Chondrocyte (in vitro differentiated cells): ENCODE measurements around the gene ZNRF2. TPM values are rescaled to one million over a fixed set of nuclear protein-coding genes. Genes with fewer than 3 reads are reported as not detected.

Source experiments
- DNase-seq: peaks from one replicate; pipeline ENCODE4 v3.0.0; 2021; ENCODE audit warnings: mixed read lengths, low spot score
- H3K27ac Mint-ChIP-seq: one replicate; pipeline ENCODE4 v1.8.0; 2021; ENCODE audit warnings: mild to moderate bottlenecking, moderate library complexity, mixed read lengths; ENCODE audit not compliant: unreplicated experiment
- H3K27me3 Mint-ChIP-seq: 2 replicates; pipeline ENCODE4 v1.8.0; 2021; ENCODE audit warnings: low read depth, mixed read lengths
- H3K36me3 Mint-ChIP-seq: 2 replicates; pipeline ENCODE4 v1.8.0; 2021; ENCODE audit warnings: low read depth, mixed read lengths
- H3K4me1 Mint-ChIP-seq: 2 replicates; pipeline ENCODE4 v1.8.0; 2021; ENCODE audit warnings: low read depth, mild to moderate bottlenecking, mixed read lengths
- H3K4me3 Mint-ChIP-seq: one replicate; pipeline ENCODE4 v1.8.0; 2021; ENCODE audit warnings: mild to moderate bottlenecking, moderate library complexity, mixed read lengths; ENCODE audit not compliant: unreplicated experiment
- H3K9me3 Mint-ChIP-seq: 2 replicates; pipeline ENCODE4 v1.8.0; 2021; ENCODE audit warnings: low read depth, mixed read lengths
- total RNA-seq: library from RNA; stranded (reverse); gene quantifications from 3 replicates; pipeline ENCODE4 v1.2.1, GENCODE V29; 2021
- TF ChIP-seq, protein P1 (sequence below): fragments of 200-600 bp; sonication (generic); IDR thresholded peaks from 2 replicates; pipeline ENCODE4 v1.5.0; 2021; ENCODE audit warnings: antibody characterized with exemption, mild to moderate bottlenecking, moderate library complexity

ZNRF2 gene
- total RNA-seq, 1 donor from 2014 or later = 5.3 TPM

GRCh38 chr7:30364773-30365172 is 80.4 kb downstream of the ZNRF2 start:
- DNase-seq = no peak
- no peak overlapping the region for H3K27ac Mint-ChIP-seq
- H3K4me3 Mint-ChIP-seq = no peak overlapping the region
- no peaks in the 10 kb centered on the region for H3K9me3 Mint-ChIP-seq
- H3K27me3 Mint-ChIP-seq = no peaks in the 10 kb centered on the region
- peaks cover 17% of the 10 kb centered on the region for H3K4me1 Mint-ChIP-seq
- TF ChIP-seq, protein P1, sequence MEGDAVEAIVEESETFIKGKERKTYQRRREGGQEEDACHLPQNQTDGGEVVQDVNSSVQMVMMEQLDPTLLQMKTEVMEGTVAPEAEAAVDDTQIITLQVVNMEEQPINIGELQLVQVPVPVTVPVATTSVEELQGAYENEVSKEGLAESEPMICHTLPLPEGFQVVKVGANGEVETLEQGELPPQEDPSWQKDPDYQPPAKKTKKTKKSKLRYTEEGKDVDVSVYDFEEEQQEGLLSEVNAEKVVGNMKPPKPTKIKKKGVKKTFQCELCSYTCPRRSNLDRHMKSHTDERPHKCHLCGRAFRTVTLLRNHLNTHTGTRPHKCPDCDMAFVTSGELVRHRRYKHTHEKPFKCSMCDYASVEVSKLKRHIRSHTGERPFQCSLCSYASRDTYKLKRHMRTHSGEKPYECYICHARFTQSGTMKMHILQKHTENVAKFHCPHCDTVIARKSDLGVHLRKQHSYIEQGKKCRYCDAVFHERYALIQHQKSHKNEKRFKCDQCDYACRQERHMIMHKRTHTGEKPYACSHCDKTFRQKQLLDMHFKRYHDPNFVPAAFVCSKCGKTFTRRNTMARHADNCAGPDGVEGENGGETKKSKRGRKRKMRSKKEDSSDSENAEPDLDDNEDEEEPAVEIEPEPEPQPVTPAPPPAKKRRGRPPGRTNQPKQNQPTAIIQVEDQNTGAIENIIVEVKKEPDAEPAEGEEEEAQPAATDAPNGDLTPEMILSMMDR = no peak
- no peaks in the 10 kb centered on the region for H3K36me3 Mint-ChIP-seq

DNA sequence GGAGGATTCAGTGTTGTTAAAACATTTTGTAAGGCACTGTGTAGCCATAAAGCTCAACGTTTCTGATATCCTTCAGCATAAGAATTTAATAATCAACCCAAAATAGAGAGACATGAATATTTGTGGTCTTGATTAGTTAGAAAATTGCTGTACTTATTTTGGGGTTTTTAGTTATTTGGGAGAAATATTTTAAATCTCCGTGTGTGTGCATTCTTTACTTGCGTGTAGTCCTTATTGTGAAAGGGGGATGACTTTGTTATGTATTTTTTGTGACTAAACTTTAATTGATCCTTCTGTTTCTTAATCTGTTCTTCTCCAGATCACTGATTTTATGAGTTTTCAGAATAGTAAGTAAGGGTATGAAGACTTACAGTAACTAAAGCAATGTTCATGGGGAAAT is 81.2 kb downstream of the ZNRF2 start:
- TF ChIP-seq, protein P1 = no peak
- H3K27me3 Mint-ChIP-seq = no peaks in the 10 kb centered on the region
- H3K27ac Mint-ChIP-seq = no peak overlapping the region
- DNase-seq = no peak
- H3K4me1 Mint-ChIP-seq = peaks cover 22% of the 10 kb centered on the region
- no peaks in the 10 kb centered on the region for H3K36me3 Mint-ChIP-seq
- no peak overlapping the region for H3K4me3 Mint-ChIP-seq
- H3K9me3 Mint-ChIP-seq = no peaks in the 10 kb centered on the region

DNA sequence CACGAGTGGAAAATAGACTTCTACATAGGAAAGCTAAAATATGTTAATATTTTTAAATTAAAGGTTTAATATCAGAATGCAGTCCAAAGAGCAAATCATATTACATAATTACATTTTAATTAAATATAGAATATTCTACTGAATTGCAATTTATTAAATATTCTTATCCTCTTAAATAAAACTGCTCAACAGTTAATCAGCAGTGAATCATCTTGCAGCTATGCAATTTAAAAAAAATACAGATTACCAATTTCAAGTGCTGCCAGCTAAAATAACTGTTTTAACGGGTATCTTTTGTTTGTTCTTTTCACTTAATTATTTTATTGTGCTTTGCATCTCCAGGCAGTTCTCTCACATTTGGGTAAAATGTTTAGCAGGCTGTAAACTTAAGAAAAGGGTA is 82.2 kb downstream of the ZNRF2 start:
- Mint-ChIP-seq H3K4me3 (no peak overlapping the region), H3K4me1 (peaks cover 22% of the 10 kb centered on the region), H3K36me3 (no peaks in the 10 kb centered on the region), H3K9me3 (no peaks in the 10 kb centered on the region), H3K27me3 (no peaks in the 10 kb centered on the region), H3K27ac (no peak overlapping the region)
- TF ChIP-seq, protein P1 = no peak
- DNase-seq = no peak

- Mint-ChIP-seq H3K4me1 (peaks cover 22% of the 10 kb centered on the region), H3K4me3 (no peak overlapping the region), H3K27ac (no peak overlapping the region), H3K27me3 (no peaks in the 10 kb centered on the region), H3K36me3 (no peaks in the 10 kb centered on the region), H3K9me3 (no peaks in the 10 kb centered on the region)
- TF ChIP-seq, protein P1 = no peak
- no peak for DNase-seq
These were observed 83.2 kb downstream of the ZNRF2 start for GRCh38 chr7:30367561-30367960.

DNA sequence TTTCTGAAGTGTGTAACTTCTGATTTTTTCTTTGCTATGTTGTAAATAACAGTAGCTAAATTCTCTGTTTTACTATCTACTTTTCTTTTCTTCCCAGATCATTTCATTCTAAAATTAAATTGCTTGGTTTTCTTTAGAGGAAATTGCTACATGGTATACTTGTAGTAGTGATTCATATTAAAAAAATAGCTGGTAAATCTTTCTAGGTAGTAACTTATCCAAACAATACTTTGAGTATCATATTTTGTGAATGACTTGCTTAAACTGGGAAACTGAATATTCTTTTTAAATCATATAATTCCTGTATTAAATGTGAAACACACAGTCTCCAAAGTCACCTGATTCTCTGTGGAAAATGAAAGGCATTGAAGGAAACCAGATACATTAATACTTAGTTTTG is 85.5 kb downstream of the ZNRF2 start:
- Mint-ChIP-seq H3K36me3 (no peaks in the 10 kb centered on the region), H3K4me3 (no peak overlapping the region), H3K27ac (peak overlapping the region; percentile 20), H3K9me3 (no peaks in the 10 kb centered on the region), H3K27me3 (no peaks in the 10 kb centered on the region), H3K4me1 (peaks cover 22% of the 10 kb centered on the region)
- DNase-seq = no peak
- TF ChIP-seq, protein P1 = no peak
